Type B pancreatic cell (in vitro differentiated cells): ENCODE data around the gene DBP. TPM values are rescaled to one million over a fixed set of nuclear protein-coding genes. Genes with fewer than 3 reads are reported as not detected.
"Not testable (repeated sequence)": the region's sequence is repeated elsewhere in the genome, so short reads cannot be mapped to it uniquely, and the experiment has no call there.

ENCODE experiments used
- DNase-seq: peaks from one replicate; pipeline ENCODE4 v3.0.0; 2021; ENCODE audit warnings: mixed read lengths; ENCODE audit not compliant: unreplicated experiment; ENCODE audit errors: extremely low spot score
- H3K27ac Mint-ChIP-seq: 2 replicates; pipeline ENCODE4 v1.8.0; 2021; ENCODE audit warnings: mild to moderate bottlenecking, mixed read lengths
- H3K27me3 Mint-ChIP-seq: 2 replicates; pipeline ENCODE4 v1.8.0; 2021; ENCODE audit warnings: mixed read lengths
- H3K36me3 Mint-ChIP-seq: 2 replicates; pipeline ENCODE4 v1.8.0; 2021; ENCODE audit warnings: mixed read lengths
- H3K4me1 Mint-ChIP-seq: one replicate; pipeline ENCODE4 v1.8.0; 2021; ENCODE audit warnings: mixed read lengths; ENCODE audit not compliant: unreplicated experiment
- H3K4me3 Mint-ChIP-seq: 2 replicates; pipeline ENCODE4 v1.8.0; 2021; ENCODE audit warnings: mild to moderate bottlenecking, mixed read lengths
- H3K9me3 Mint-ChIP-seq: 2 replicates; pipeline ENCODE4 v1.8.0; 2021; ENCODE audit warnings: mixed read lengths
- total RNA-seq: library from RNA; stranded (reverse); gene quantifications from 2 replicates; pipeline ENCODE4 v1.2.1, GENCODE V29; 2021; ENCODE audit warnings: low replicate concordance
- TF ChIP-seq, protein P1 (sequence below): fragments of 200-600 bp; sonication (generic); conservative IDR thresholded peaks from 2 replicates; pipeline ENCODE4 v1.5.0; 2021; ENCODE audit warnings: antibody characterized with exemption, mild to moderate bottlenecking

DBP gene
- total RNA-seq, 1 donor from 2014 or later = 31.5 TPM

- Mint-ChIP-seq H3K4me3 (peak overlapping the region; percentile 28), H3K9me3 (no peaks in the 10 kb centered on the region), H3K27ac (peak overlapping the region; percentile 96), H3K4me1 (peaks cover 31% of the 10 kb centered on the region), H3K36me3 (peaks cover 6% of the 10 kb centered on the region), H3K27me3 (no peaks in the 10 kb centered on the region)
- TF ChIP-seq, protein P1, sequence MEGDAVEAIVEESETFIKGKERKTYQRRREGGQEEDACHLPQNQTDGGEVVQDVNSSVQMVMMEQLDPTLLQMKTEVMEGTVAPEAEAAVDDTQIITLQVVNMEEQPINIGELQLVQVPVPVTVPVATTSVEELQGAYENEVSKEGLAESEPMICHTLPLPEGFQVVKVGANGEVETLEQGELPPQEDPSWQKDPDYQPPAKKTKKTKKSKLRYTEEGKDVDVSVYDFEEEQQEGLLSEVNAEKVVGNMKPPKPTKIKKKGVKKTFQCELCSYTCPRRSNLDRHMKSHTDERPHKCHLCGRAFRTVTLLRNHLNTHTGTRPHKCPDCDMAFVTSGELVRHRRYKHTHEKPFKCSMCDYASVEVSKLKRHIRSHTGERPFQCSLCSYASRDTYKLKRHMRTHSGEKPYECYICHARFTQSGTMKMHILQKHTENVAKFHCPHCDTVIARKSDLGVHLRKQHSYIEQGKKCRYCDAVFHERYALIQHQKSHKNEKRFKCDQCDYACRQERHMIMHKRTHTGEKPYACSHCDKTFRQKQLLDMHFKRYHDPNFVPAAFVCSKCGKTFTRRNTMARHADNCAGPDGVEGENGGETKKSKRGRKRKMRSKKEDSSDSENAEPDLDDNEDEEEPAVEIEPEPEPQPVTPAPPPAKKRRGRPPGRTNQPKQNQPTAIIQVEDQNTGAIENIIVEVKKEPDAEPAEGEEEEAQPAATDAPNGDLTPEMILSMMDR = no peak
- no peak for DNase-seq
Measured at GRCh38 chr19:48633148-48634035, 3.8 kb downstream of the DBP start.

DNA sequence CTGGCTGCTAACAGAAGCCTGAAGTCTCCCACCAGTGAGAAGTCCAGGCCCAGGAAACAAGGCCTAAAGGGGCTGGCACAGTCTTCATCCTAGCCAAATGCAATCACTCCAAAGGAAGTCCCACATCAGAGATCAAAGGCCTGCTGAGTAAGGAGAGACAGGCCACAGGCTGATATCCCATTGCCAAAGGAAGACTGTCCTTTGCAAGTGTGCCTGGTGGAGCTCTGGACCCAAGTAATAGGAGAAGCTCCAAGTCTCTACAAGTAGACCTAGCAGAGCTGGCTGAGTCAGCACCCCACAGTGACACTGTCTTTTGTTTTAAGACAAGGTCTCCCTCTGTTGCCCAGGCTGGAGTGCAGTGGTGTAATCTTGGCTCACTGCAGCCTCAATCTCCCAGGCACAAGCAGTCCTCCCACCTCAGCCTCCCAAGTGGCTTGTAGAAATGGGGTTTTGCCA lies 4.5 kb downstream of the DBP start:
- peak overlapping the region; percentile 96 for H3K27ac Mint-ChIP-seq
- DNase-seq = no peak

DNA sequence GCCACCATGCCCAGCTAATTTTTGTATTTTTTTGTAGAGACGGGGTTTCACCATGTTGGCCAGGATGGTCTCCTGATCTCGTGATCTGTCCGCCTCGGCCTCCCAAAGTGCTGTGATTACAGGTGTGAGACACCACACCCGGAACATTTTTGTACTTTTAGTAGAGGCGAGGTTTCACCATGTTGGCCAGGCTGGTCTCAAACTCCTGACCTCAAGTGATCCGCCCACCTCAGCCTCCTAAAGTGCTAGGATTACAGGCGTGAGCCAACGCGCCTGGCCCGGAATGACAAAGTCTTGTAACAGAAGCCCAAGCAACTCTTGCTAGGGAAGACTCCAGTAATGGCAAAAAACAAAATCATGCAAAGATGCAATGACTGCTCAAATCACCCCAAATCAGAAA lies 4.9 kb downstream of the DBP start:
- not testable (repeated sequence) for H3K9me3 Mint-ChIP-seq, H3K27me3 Mint-ChIP-seq, DNase-seq, H3K36me3 Mint-ChIP-seq
- H3K27ac Mint-ChIP-seq = peak overlapping the region; percentile 96
- H3K4me1 Mint-ChIP-seq = peaks cover 28% of the 10 kb centered on the region
- H3K4me3 Mint-ChIP-seq = peak overlapping the region; percentile 70

More for the DNA sequence above, 4.5 kb downstream of the DBP start:
- TF ChIP-seq, protein P1 = no peak
- Mint-ChIP-seq H3K4me3 (peak overlapping the region; percentile 70), H3K27me3 (no peaks in the 10 kb centered on the region), H3K36me3 (peaks cover 3% of the 10 kb centered on the region), H3K9me3 (no peaks in the 10 kb centered on the region), H3K4me1 (peaks cover 28% of the 10 kb centered on the region)

DNA sequence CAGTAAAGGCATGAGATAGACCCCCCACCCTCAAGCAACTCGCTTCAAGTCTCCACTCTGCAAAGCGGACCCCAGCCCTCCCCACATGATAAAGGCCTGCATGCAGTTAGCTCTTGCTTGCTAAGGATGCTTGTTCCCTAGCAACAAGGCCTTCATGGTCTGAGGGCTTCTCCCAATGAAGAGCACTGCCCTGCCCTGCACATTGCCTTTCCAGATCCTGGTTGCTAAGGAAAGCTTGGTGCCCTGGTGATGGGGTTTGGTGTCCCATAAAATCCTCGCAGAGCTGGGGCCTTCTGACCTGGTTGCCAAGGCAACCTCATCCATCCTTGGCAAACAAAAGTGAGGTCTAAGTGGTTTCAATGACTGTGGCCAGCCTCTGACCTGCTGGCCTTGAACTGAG lies 6.0 kb downstream of the DBP start:
- no peak for DNase-seq
- Mint-ChIP-seq H3K27me3 (no peaks in the 10 kb centered on the region), H3K27ac (peak overlapping the region; percentile 96), H3K9me3 (no peaks in the 10 kb centered on the region), H3K4me1 (peaks cover 28% of the 10 kb centered on the region), H3K4me3 (no peak overlapping the region), H3K36me3 (peaks cover 3% of the 10 kb centered on the region)
- TF ChIP-seq, protein P1 = no peak

- Mint-ChIP-seq H3K4me1 (peaks cover 29% of the 10 kb centered on the region), H3K9me3 (no peaks in the 10 kb centered on the region), H3K4me3 (peak overlapping the region; percentile 76), H3K27ac (peak overlapping the region; percentile 96), H3K36me3 (peaks cover 3% of the 10 kb centered on the region), H3K27me3 (no peaks in the 10 kb centered on the region)
- no peak for DNase-seq
- TF ChIP-seq, protein P1 = peak; percentile 15
Measured at GRCh38 chr19:48630296-48631063, 6.7 kb downstream of the DBP start.
